OCI-LY1 (cell line): ENCODE data around the gene ATG9B.

ENCODE experiments used
- H2AFZ ChIP-seq: fragments of 200-600 bp; sonication (generic), shearing (Covaris generic); 2 replicates; pipeline ENCODE4 v1.6.0; 2014; ENCODE audit warnings: antibody characterized with exemption, mild to moderate bottlenecking, low read length
- H3F3A ChIP-seq: fragments of 200-600 bp; sonication (generic), shearing (Covaris generic); 2 replicates; pipeline ENCODE4 v1.6.0; 2014; ENCODE audit warnings: mild to moderate bottlenecking, antibody characterized with exemption, low read length, moderate library complexity; ENCODE audit not compliant: insufficient read depth
- H3K27ac ChIP-seq: fragments of 200-600 bp; sonication (generic); 2 replicates; pipeline ENCODE4 v1.5.1; 2014; ENCODE audit warnings: low read length, mixed run types, mild to moderate bottlenecking, low read depth; ENCODE audit not compliant: poor library complexity, severe bottlenecking
- H3K27me3 ChIP-seq: fragments of 200-600 bp; sonication (generic); 2 replicates; pipeline ENCODE4 v1.6.0; 2014; ENCODE audit warnings: antibody characterized with exemption, mild to moderate bottlenecking, low read length, moderate library complexity; ENCODE audit not compliant: insufficient read depth
- H3K36me3 ChIP-seq: fragments of 200-600 bp; sonication (generic); 2 replicates; pipeline ENCODE4 v1.6.1; 2014; ENCODE audit warnings: mild to moderate bottlenecking, antibody characterized with exemption, low read length, moderate library complexity, mixed read lengths; ENCODE audit not compliant: insufficient read depth
- H3K4me1 ChIP-seq: fragments of 200-600 bp; sonication (generic); 2 replicates; pipeline ENCODE4 v1.5.1; 2014; ENCODE audit warnings: mild to moderate bottlenecking, low read length, moderate library complexity; ENCODE audit not compliant: insufficient read depth, severe bottlenecking
- H3K4me2 ChIP-seq: fragments of 200-600 bp; sonication (generic), shearing (Covaris generic); 2 replicates; pipeline ENCODE4 v1.6.1; 2014; ENCODE audit warnings: low read length
- H3K4me3 ChIP-seq: fragments of 200-600 bp; sonication (generic); 2 replicates; pipeline ENCODE4 v1.5.1; 2014; ENCODE audit warnings: low read length, low read depth, mild to moderate bottlenecking, mixed read lengths; ENCODE audit not compliant: poor library complexity, severe bottlenecking
- H3K79me2 ChIP-seq: fragments of 200-600 bp; shearing (Covaris generic); 2 replicates; pipeline ENCODE4 v1.6.1; 2016; ENCODE audit warnings: mixed run types, low read length, mixed read lengths; ENCODE audit not compliant: insufficient read depth
- H3K9ac ChIP-seq: fragments of 200-600 bp; sonication (generic), shearing (Covaris generic); 2 replicates; pipeline ENCODE4 v1.6.1; 2014; ENCODE audit warnings: mild to moderate bottlenecking, low read length, mixed read lengths
- H3K9me2 ChIP-seq: fragments of 200-600 bp; sonication (generic), shearing (Covaris generic); 2 replicates; pipeline ENCODE4 v1.6.1; 2014; ENCODE audit warnings: low read depth, mild to moderate bottlenecking, low read length, mixed read lengths
- H3K9me3 ChIP-seq: fragments of 200-600 bp; shearing (Covaris generic); 2 replicates; pipeline ENCODE4 v1.6.1; 2014; ENCODE audit warnings: low read length, mixed read lengths
- H4K20me1 ChIP-seq: fragments of 200-600 bp; sonication (generic), shearing (Covaris generic); 2 replicates; pipeline ENCODE4 v1.6.0; 2016; ENCODE audit warnings: mild to moderate bottlenecking, low read length; ENCODE audit not compliant: insufficient read depth
- EZH2 ChIP-seq: fragments of 200-600 bp; sonication (generic), shearing (Covaris generic); IDR thresholded peaks from 2 replicates; pipeline ENCODE4 v1.8.0; 2017; ENCODE audit warnings: borderline replicate concordance, mixed run types, mild to moderate bottlenecking, antibody characterized with exemption, low read length, moderate library complexity, mixed read lengths
- TF ChIP-seq, protein P1 (sequence below): fragments of 200-600 bp; sonication (generic), shearing (Covaris generic); IDR thresholded peaks from 2 replicates; pipeline ENCODE4 v1.5.1; 2017; ENCODE audit warnings: mild to moderate bottlenecking, antibody characterized with exemption, low read length, moderate library complexity, mixed read lengths

Gene ATG9B

GRCh38 chr7:150965273-150965830 is 58.9 kb downstream of the ATG9B start:
- H3K9me3 ChIP-seq, result no peaks in the 10 kb centered on the region
- TF ChIP-seq EZH2, result no peak
- TF ChIP-seq, protein P1, sequence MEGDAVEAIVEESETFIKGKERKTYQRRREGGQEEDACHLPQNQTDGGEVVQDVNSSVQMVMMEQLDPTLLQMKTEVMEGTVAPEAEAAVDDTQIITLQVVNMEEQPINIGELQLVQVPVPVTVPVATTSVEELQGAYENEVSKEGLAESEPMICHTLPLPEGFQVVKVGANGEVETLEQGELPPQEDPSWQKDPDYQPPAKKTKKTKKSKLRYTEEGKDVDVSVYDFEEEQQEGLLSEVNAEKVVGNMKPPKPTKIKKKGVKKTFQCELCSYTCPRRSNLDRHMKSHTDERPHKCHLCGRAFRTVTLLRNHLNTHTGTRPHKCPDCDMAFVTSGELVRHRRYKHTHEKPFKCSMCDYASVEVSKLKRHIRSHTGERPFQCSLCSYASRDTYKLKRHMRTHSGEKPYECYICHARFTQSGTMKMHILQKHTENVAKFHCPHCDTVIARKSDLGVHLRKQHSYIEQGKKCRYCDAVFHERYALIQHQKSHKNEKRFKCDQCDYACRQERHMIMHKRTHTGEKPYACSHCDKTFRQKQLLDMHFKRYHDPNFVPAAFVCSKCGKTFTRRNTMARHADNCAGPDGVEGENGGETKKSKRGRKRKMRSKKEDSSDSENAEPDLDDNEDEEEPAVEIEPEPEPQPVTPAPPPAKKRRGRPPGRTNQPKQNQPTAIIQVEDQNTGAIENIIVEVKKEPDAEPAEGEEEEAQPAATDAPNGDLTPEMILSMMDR, result no peak
- H3K4me1 ChIP-seq, result no peaks in the 10 kb centered on the region
- H3K4me2 ChIP-seq, result no peak overlapping the region
- no peaks in the 10 kb centered on the region for H3K36me3 ChIP-seq
- no peak overlapping the region for H3K27ac ChIP-seq
- no peaks in the 10 kb centered on the region for H4K20me1 ChIP-seq
- H3F3A ChIP-seq, result no peaks in the 10 kb centered on the region
- H3K9me2 ChIP-seq, result no peaks in the 10 kb centered on the region
- H2AFZ ChIP-seq, result no peak overlapping the region
- H3K27me3 ChIP-seq, result no peaks in the 10 kb centered on the region
- H3K79me2 ChIP-seq, result no peaks in the 10 kb centered on the region
- no peak overlapping the region for H3K4me3 ChIP-seq
- no peak overlapping the region for H3K9ac ChIP-seq
